Astrocyte (in vitro differentiated cells and primary cell): Measurements from ENCODE around the gene SRMS. TPM values are rescaled to one million over a fixed set of nuclear protein-coding genes. Genes with fewer than 3 reads are reported as not detected.
"Not testable (repeated sequence)": the region's sequence is repeated elsewhere in the genome, so short reads cannot be mapped to it uniquely, and the experiment has no call there.

Experiments
- DNase-seq: peaks from one replicate; pipeline ENCODE4 v3.0.0-alpha.2; 2010; ENCODE audit warnings: low read depth
- FAIRE-seq: peaks from 2 replicates; lab custom pipeline; 2011; peaks lifted over from hg19 to GRCh38; lab: Jason Lieb, UNC
- H2AFZ ChIP-seq: 2 replicates; pipeline ENCODE4 v1.6.0; 2012; ENCODE audit warnings: low read depth, low read length, inconsistent platforms
- H3K27ac ChIP-seq: 2 replicates; pipeline ENCODE4 v1.5.1; 2011; ENCODE audit warnings: low read depth, low read length, inconsistent platforms
- H3K27me3 ChIP-seq: 2 replicates; pipeline ENCODE4 v1.6.0; 2011; ENCODE audit warnings: low read length, inconsistent platforms; ENCODE audit not compliant: insufficient read depth
- H3K36me3 ChIP-seq: 2 replicates; pipeline ENCODE4 v1.5.1; 2011; ENCODE audit warnings: low read length, inconsistent platforms; ENCODE audit not compliant: insufficient read depth
- H3K4me1 ChIP-seq: 2 replicates; pipeline ENCODE4 v1.5.1; 2011; ENCODE audit warnings: low read length, inconsistent platforms; ENCODE audit not compliant: insufficient read depth
- H3K4me2 ChIP-seq: 2 replicates; pipeline ENCODE4 v1.6.0; 2012; ENCODE audit warnings: low read length, inconsistent platforms
- H3K4me3 ChIP-seq: 2 replicates; pipeline ENCODE4 v1.5.1; 2011; ENCODE audit warnings: low read depth, mild to moderate bottlenecking, low read length, inconsistent platforms; ENCODE audit not compliant: insufficient read depth
- H3K79me2 ChIP-seq: 2 replicates; pipeline ENCODE4 v1.6.0; 2012; ENCODE audit warnings: mild to moderate bottlenecking, low read length, inconsistent platforms; ENCODE audit not compliant: insufficient read depth
- H3K9ac ChIP-seq: 2 replicates; pipeline ENCODE4 v1.6.0; 2012; ENCODE audit warnings: mild to moderate bottlenecking, low read length, inconsistent platforms
- H3K9me3 ChIP-seq: 2 replicates; pipeline ENCODE4 v1.5.1; 2012; ENCODE audit warnings: low read depth, mild to moderate bottlenecking, low read length, inconsistent platforms; ENCODE audit not compliant: insufficient read depth
- H4K20me1 ChIP-seq: 2 replicates; pipeline ENCODE4 v1.6.0; 2012; ENCODE audit warnings: low read length, inconsistent platforms; ENCODE audit not compliant: insufficient read depth
- H3K27ac Mint-ChIP-seq: one replicate; pipeline ENCODE4 v1.8.0; 2021; ENCODE audit warnings: mild to moderate bottlenecking, mixed read lengths; ENCODE audit not compliant: unreplicated experiment
- H3K27me3 Mint-ChIP-seq: one replicate; pipeline ENCODE4 v1.8.0; 2021; ENCODE audit warnings: low read depth, mixed read lengths; ENCODE audit not compliant: unreplicated experiment
- H3K36me3 Mint-ChIP-seq: one replicate; pipeline ENCODE4 v1.8.0; 2021; ENCODE audit warnings: low read depth, mixed read lengths; ENCODE audit not compliant: unreplicated experiment
- H3K4me1 Mint-ChIP-seq: one replicate; pipeline ENCODE4 v1.8.0; 2021; ENCODE audit warnings: low read depth, mixed read lengths; ENCODE audit not compliant: unreplicated experiment
- H3K4me3 Mint-ChIP-seq: one replicate; pipeline ENCODE4 v1.8.0; 2021; ENCODE audit warnings: mild to moderate bottlenecking, moderate library complexity, mixed read lengths; ENCODE audit not compliant: unreplicated experiment
- H3K9me3 Mint-ChIP-seq: one replicate; pipeline ENCODE4 v1.8.0; 2021; ENCODE audit warnings: mild to moderate bottlenecking, mixed read lengths; ENCODE audit not compliant: unreplicated experiment
- CTCF ChIP-seq: IDR thresholded peaks from 2 replicates; pipeline ENCODE4 v1.5.1; 2011; ENCODE audit warnings: low read depth, mild to moderate bottlenecking, inconsistent platforms, low read length, moderate library complexity; ENCODE audit not compliant: insufficient read depth
- EZH2 ChIP-seq: IDR thresholded peaks from 2 replicates; pipeline ENCODE4 v1.6.1; 2012; ENCODE audit warnings: mild to moderate bottlenecking, low read length, inconsistent platforms; ENCODE audit not compliant: insufficient read depth
- total RNA-seq: library from RNA; stranded (reverse); gene quantifications from 2 replicates; pipeline ENCODE4 v1.2.1, GENCODE V29; 2021

The SRMS gene
- total RNA-seq, 1 donor from 2014 or later, result 0.14 TPM

- Histone ChIP-seq H2AFZ (no peak overlapping the region), H3K4me3 (no peak overlapping the region), H3K79me2 (peaks cover 7% of the 10 kb centered on the region), H3K4me2 (no peak overlapping the region), H3K36me3 (no peaks in the 10 kb centered on the region), H4K20me1 (peaks cover 23% of the 10 kb centered on the region), H3K27me3 (no peaks in the 10 kb centered on the region), H3K9me3 (no peaks in the 10 kb centered on the region), H3K4me1 (peaks cover 21% of the 10 kb centered on the region), H3K9ac (no peak overlapping the region), H3K27ac (no peak overlapping the region)
- Mint-ChIP-seq H3K4me3 (peak overlapping the region; percentile 90), H3K4me1 (no peaks in the 10 kb centered on the region), H3K9me3 (no peaks in the 10 kb centered on the region), H3K27me3 (peaks cover 5% of the 10 kb centered on the region), H3K36me3 (no peaks in the 10 kb centered on the region), H3K27ac (no peak overlapping the region)
- DNase-seq, result no peak
- no peak for FAIRE-seq
- TF ChIP-seq CTCF (no peak), EZH2 (no peak)
Observed at GRCh38 chr20:63572071-63572787, 24.7 kb upstream of the SRMS start.

GRCh38 chr20:63571087-63571478 is 23.5 kb upstream of the SRMS start:
- not testable (repeated sequence) for H2AFZ ChIP-seq, DNase-seq, FAIRE-seq, H3K4me2 ChIP-seq, H3K4me3 ChIP-seq, H3K36me3 Mint-ChIP-seq, H3K27me3 ChIP-seq, H3K27ac Mint-ChIP-seq, H3K9me3 Mint-ChIP-seq, H3K27ac ChIP-seq, H3K9ac ChIP-seq, H3K9me3 ChIP-seq, H3K4me3 Mint-ChIP-seq, H3K27me3 Mint-ChIP-seq, H3K79me2 ChIP-seq, H3K4me1 Mint-ChIP-seq, H3K36me3 ChIP-seq
- H4K20me1 ChIP-seq, result peaks cover 23% of the 10 kb centered on the region
- H3K4me1 ChIP-seq, result peaks cover 21% of the 10 kb centered on the region

GRCh38 chr20:63570281-63571086 is 22.9 kb upstream of the SRMS start:
- no peak overlapping the region for H3K4me3 Mint-ChIP-seq
- H3K27ac Mint-ChIP-seq, result no peak overlapping the region
- no peaks in the 10 kb centered on the region for H3K4me1 Mint-ChIP-seq
- DNase-seq (no peak), FAIRE-seq (no peak)
- no peak overlapping the region for H3K9ac ChIP-seq
- H3K4me2 ChIP-seq, result no peak overlapping the region
- peaks cover 7% of the 10 kb centered on the region for H3K79me2 ChIP-seq
- H3K4me3 ChIP-seq, result no peak overlapping the region
- H3K27me3 ChIP-seq, result no peaks in the 10 kb centered on the region
- H4K20me1 ChIP-seq, result peaks cover 23% of the 10 kb centered on the region
- H3K4me1 ChIP-seq, result peaks cover 20% of the 10 kb centered on the region
- no peaks in the 10 kb centered on the region for H3K9me3 ChIP-seq
- H3K36me3 Mint-ChIP-seq, result no peaks in the 10 kb centered on the region
- H3K27ac ChIP-seq, result no peak overlapping the region
- H2AFZ ChIP-seq, result no peak overlapping the region
- H3K27me3 Mint-ChIP-seq, result no peaks in the 10 kb centered on the region
- H3K9me3 Mint-ChIP-seq, result no peaks in the 10 kb centered on the region
- no peaks in the 10 kb centered on the region for H3K36me3 ChIP-seq
- TF ChIP-seq CTCF, result no peak
- no peak for TF ChIP-seq EZH2
